DND-41 (cell line): ENCODE measurements around the gene HRH4.

Experiments used
- ATAC-seq: fragments of 200-7000 bp; cut with Tn5 transposase; 3 replicates; pipeline ENCODE4 v1.9.1; 2021; ENCODE audit warnings: low read depth; ENCODE audit not compliant: insufficient read depth
- DNase-seq: peaks from one replicate; pipeline ENCODE4 v3.0.0-alpha.2; 2020
- H2AFZ ChIP-seq: 2 replicates; pipeline ENCODE4 v1.6.0; 2012; ENCODE audit warnings: low read depth, low read length
- H3K27ac ChIP-seq: 2 replicates; pipeline ENCODE4 v1.5.1; 2012; ENCODE audit warnings: low read length, inconsistent platforms
- H3K27me3 ChIP-seq: fragments of 200-600 bp; sonication (generic); 2 replicates; pipeline ENCODE4 v1.6.0; 2012; ENCODE audit warnings: low read length, mild to moderate bottlenecking, inconsistent platforms; ENCODE audit not compliant: insufficient read depth, poor library complexity
- H3K36me3 ChIP-seq: 2 replicates; pipeline ENCODE4 v1.5.1; 2012; ENCODE audit warnings: low read length, inconsistent platforms; ENCODE audit not compliant: insufficient read depth
- H3K4me1 ChIP-seq: 2 replicates; pipeline ENCODE4 v1.5.1; 2012; ENCODE audit warnings: mild to moderate bottlenecking, low read length; ENCODE audit not compliant: insufficient read depth
- H3K4me2 ChIP-seq: 2 replicates; pipeline ENCODE4 v1.6.0; 2012; ENCODE audit warnings: mild to moderate bottlenecking, moderate library complexity, low read length, inconsistent platforms; ENCODE audit not compliant: insufficient read depth
- H3K4me3 ChIP-seq, 2 experiments: fragments of 200-600 bp in 1 of 2; shearing (Covaris generic) in 1 of 2; 2 replicates each; pipeline ENCODE4 v1.5.1; 2012 to 2016; ENCODE audit warnings: inconsistent platforms in 2 of 2, low read length in 2 of 2, mild to moderate bottlenecking in 2 of 2, low read depth in 1 of 2, moderate library complexity in 1 of 2
- H3K79me2 ChIP-seq: 2 replicates; pipeline ENCODE4 v1.6.0; 2012; ENCODE audit warnings: low read length, inconsistent platforms; ENCODE audit not compliant: insufficient read depth
- H3K9ac ChIP-seq: 2 replicates; pipeline ENCODE4 v1.6.0; 2012; ENCODE audit warnings: low read depth, mild to moderate bottlenecking, inconsistent platforms, low read length, moderate library complexity
- H3K9me3 ChIP-seq: 2 replicates; pipeline ENCODE4 v1.5.1; 2012; ENCODE audit warnings: low read length, moderate library complexity, mild to moderate bottlenecking, inconsistent platforms; ENCODE audit not compliant: insufficient read depth, severe bottlenecking
- H4K20me1 ChIP-seq: 2 replicates; pipeline ENCODE4 v1.6.0; 2012; ENCODE audit warnings: low read length; ENCODE audit not compliant: insufficient read depth
- CTCF ChIP-seq: IDR thresholded peaks from 2 replicates; pipeline ENCODE4 v1.5.1; 2012; ENCODE audit warnings: borderline replicate concordance, low read length, moderate library complexity, mild to moderate bottlenecking; ENCODE audit not compliant: poor library complexity, severe bottlenecking; ENCODE audit errors: extremely low read depth
- EZH2 ChIP-seq: IDR thresholded peaks from 3 replicates; pipeline ENCODE4 v1.6.1; 2012; ENCODE audit warnings: borderline replicate concordance, low read depth, mild to moderate bottlenecking, moderate library complexity, low read length, inconsistent platforms; ENCODE audit not compliant: severe bottlenecking

The HRH4 gene

GRCh38 chr18:24500766-24501165, 40.3 kb downstream of the HRH4 start:
- Histone ChIP-seq H3K36me3 (no peaks in the 10 kb centered on the region), H3K79me2 (no peaks in the 10 kb centered on the region), H3K27me3 (peaks cover 4% of the 10 kb centered on the region), H3K4me1 (no peaks in the 10 kb centered on the region), H3K4me3 (no peak overlapping the region), H4K20me1 (no peaks in the 10 kb centered on the region), H3K27ac (no peak overlapping the region), H3K4me2 (no peak overlapping the region), H3K9ac (no peak overlapping the region), H3K9me3 (no peaks in the 10 kb centered on the region), H2AFZ (no peak overlapping the region)
- DNase-seq (no peak), ATAC-seq (no peak)
- TF ChIP-seq EZH2 (no peak), CTCF (no peak)

GRCh38 chr18:24502667-24503523, 42.5 kb downstream of the HRH4 start:
- H3K79me2 ChIP-seq: no peaks in the 10 kb centered on the region
- no peak overlapping the region for H3K9ac ChIP-seq
- H2AFZ ChIP-seq: no peak overlapping the region
- H4K20me1 ChIP-seq: no peaks in the 10 kb centered on the region
- no peak overlapping the region for H3K4me3 ChIP-seq
- no peaks in the 10 kb centered on the region for H3K9me3 ChIP-seq
- H3K4me2 ChIP-seq: no peak overlapping the region
- no peak overlapping the region for H3K27ac ChIP-seq
- no peak for ATAC-seq
- H3K36me3 ChIP-seq: no peaks in the 10 kb centered on the region
- H3K4me1 ChIP-seq: no peaks in the 10 kb centered on the region
- H3K27me3 ChIP-seq: peaks cover 4% of the 10 kb centered on the region
- DNase-seq: no peak
- TF ChIP-seq EZH2: no peak
- TF ChIP-seq CTCF: no peak

- no peaks in the 10 kb centered on the region for H3K9me3 ChIP-seq
These were observed 44.0 kb downstream of the HRH4 start for GRCh38 chr18:24504401-24504800.

More at GRCh38 chr18:24504401-24504800, 44.0 kb downstream of the HRH4 start:
- Histone ChIP-seq H3K9ac (no peak overlapping the region), H4K20me1 (no peaks in the 10 kb centered on the region), H3K4me3 (no peak overlapping the region), H3K27me3 (peaks cover 4% of the 10 kb centered on the region), H3K27ac (no peak overlapping the region), H2AFZ (no peak overlapping the region), H3K79me2 (no peaks in the 10 kb centered on the region), H3K36me3 (no peaks in the 10 kb centered on the region), H3K4me2 (no peak overlapping the region), H3K4me1 (no peaks in the 10 kb centered on the region)
- TF ChIP-seq CTCF (no peak), EZH2 (no peak)
- DNase-seq (no peak), ATAC-seq (no peak)
